WTC11 (cell line): Measurements from ENCODE around the gene EDDM3A. TPM values are rescaled to one million over a fixed set of nuclear protein-coding genes. Genes with fewer than 3 reads are reported as not detected.

Source experiments
- ATAC-seq: fragments of 200-7000 bp; cut with Tn5 transposase; 2 replicates; pipeline ENCODE4 v1.10.0; 2021; ENCODE audit warnings: mild to moderate bottlenecking, moderate library complexity
- CTCF ChIA-PET: fragments of 300-600 bp; sonication (Branson Sonifier 250); formaldehyde crosslinking; loops from one replicate; lab custom pipeline; 2021; ENCODE audit warnings: antibody characterized with exemption; lab: Charles Lee
- POLR2A ChIA-PET: fragments of 350-600 bp; sonication (Branson Sonifier 250); formaldehyde crosslinking; loops from one replicate; lab custom pipeline; 2021; ENCODE audit warnings: antibody characterized with exemption; lab: Charles Lee
- DNase-seq: peaks from one replicate; pipeline ENCODE4 v3.0.0; 2021; ENCODE audit warnings: low spot score
- H3K27ac Mint-ChIP-seq: 2 replicates; pipeline ENCODE4 v1.8.0; 2021; ENCODE audit warnings: mixed read lengths
- H3K27me3 Mint-ChIP-seq: 2 replicates; pipeline ENCODE4 v1.8.0; 2021; ENCODE audit warnings: low read depth, mild to moderate bottlenecking, moderate library complexity, mixed read lengths
- H3K36me3 Mint-ChIP-seq: 2 replicates; pipeline ENCODE4 v1.8.0; 2021; ENCODE audit warnings: mixed read lengths
- H3K4me1 Mint-ChIP-seq: 2 replicates; pipeline ENCODE4 v1.8.0; 2022; ENCODE audit warnings: mixed read lengths
- H3K4me3 Mint-ChIP-seq: 2 replicates; pipeline ENCODE4 v1.8.0; 2021; ENCODE audit warnings: mild to moderate bottlenecking, moderate library complexity, mixed read lengths
- H3K9me3 Mint-ChIP-seq: 2 replicates; pipeline ENCODE4 v1.8.0; 2021; ENCODE audit warnings: mixed read lengths
- JAZF1 ChIP-seq: fragments of 250-450 bp; sonication (Bioruptor Pico); IDR thresholded peaks from 2 replicates; pipeline ENCODE4 v1.9.0; 2021; ENCODE audit warnings: moderate library complexity, mild to moderate bottlenecking, inconsistent platforms
- KAT7 ChIP-seq: sonication (generic); formaldehyde crosslinking; IDR thresholded peaks from 2 replicates; pipeline ENCODE4 v1.8.1; 2023; ENCODE audit warnings: missing genetic modification reagents, mild to moderate bottlenecking, borderline replicate concordance
- MLX ChIP-seq: sonication (generic); formaldehyde crosslinking; IDR thresholded peaks from 2 replicates; pipeline ENCODE4 v1.8.1; 2023; ENCODE audit warnings: mild to moderate bottlenecking, missing genetic modification reagents, moderate library complexity
- RORB ChIP-seq: fragments of 250-450 bp; sonication (Bioruptor Pico); IDR thresholded peaks from 2 replicates; pipeline ENCODE4 v1.9.0; 2021; ENCODE audit warnings: mild to moderate bottlenecking
- TCF7 ChIP-seq: sonication (generic); formaldehyde crosslinking; IDR thresholded peaks from 2 replicates; pipeline ENCODE4 v1.8.0; 2022; ENCODE audit warnings: mild to moderate bottlenecking, low read depth, missing genetic modification reagents, moderate library complexity
- total RNA-seq: library from RNA; stranded (reverse); gene quantifications from 3 replicates; pipeline ENCODE4 v1.2.3, GENCODE V29; 2021

Gene EDDM3A
- total RNA-seq, 1 experiment from 2014 or later: 0.20 TPM

DNA sequence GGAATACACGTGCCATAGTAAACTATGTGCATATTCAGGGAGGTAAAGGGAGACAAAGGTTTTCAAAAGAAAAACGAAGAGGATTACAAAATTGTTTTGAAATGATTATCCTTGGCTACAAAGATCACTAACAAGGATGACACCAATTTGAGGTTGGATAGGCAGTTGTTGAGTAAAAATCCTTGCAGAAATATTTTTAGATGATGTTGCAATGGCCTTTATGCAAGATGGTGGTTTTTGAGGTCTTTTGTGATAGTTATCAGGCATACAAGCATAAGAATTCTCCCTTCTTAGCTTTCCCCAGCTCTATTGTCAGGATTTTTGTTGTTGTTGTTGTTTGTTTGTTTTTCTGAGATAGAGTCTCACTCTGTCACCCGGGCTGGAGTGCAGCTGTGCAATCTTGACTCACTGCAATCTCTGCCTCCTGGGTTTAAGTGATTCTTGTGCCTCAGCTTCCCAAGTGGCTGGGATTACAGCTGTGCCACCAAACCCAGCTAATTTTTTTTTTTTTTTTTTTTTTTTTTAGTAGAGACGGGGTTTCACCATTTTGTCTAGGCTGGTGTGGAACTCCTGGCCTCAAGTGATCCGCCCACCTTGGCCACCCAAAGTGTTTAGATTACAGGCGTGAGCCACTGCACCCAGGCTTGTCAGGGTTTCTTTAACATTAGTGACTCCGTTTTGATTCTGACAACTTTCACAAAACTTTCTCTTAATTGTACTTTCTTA lies 49.1 kb downstream of the EDDM3A start (continued):
- no peak for TF ChIP-seq MLX

DNA sequence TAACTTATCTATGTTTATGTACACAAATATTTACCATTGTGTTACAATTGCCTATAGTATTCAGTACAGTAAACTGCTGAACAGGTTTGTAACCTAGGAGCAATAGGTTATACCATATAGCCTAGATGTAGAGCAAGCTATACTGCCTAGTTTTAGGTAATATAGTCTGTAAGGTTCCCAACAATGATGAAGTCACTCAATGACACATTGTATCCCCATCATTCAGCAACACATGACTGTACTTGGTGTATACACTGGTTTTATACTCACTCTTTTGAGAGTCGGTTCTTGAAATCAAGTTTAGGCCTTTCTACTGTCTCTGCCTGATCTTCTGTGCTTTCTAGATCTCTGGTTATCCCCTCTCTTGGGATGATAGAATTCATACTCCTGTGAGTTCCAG lies 51.5 kb downstream of the EDDM3A start:
- no peaks in the 10 kb centered on the region; the same call in 1 of the 2 replicates for H3K27me3 Mint-ChIP-seq
- no peaks in the 10 kb centered on the region for H3K36me3 Mint-ChIP-seq
- ATAC-seq: no peak
- no peak overlapping the region for H3K27ac Mint-ChIP-seq
- POLR2A ChIA-PET: no interaction called here
- CTCF ChIA-PET: interaction anchor here (1.2 kb wide), 1 partner anchor 60 kb away, joined by 4 read pairs; no protein-coding TSS in a partner anchor
- no peaks in the 10 kb centered on the region for H3K9me3 Mint-ChIP-seq
- H3K4me3 Mint-ChIP-seq: no peak overlapping the region
- no peak for TF ChIP-seq TCF7
- TF ChIP-seq KAT7: no peak
- no peak for TF ChIP-seq JAZF1 (CRISPR knock-in tag)
- TF ChIP-seq RORB (CRISPR knock-in tag): no peak
- TF ChIP-seq, all 79 proteins: peak for 0
- peaks cover 45% of the 10 kb centered on the region for H3K4me1 Mint-ChIP-seq
- DNase-seq: no peak

Other genes with a start within 250 kb of the EDDM3A start
- gene RNASE10, start 240.3 kb upstream of the EDDM3A start, total RNA-seq: 0.82 to 1.2 TPM (median 1.0 TPM) in 3 replicates
- gene RNASE9, start 184.8 kb upstream of the EDDM3A start, total RNA-seq: 0.14 TPM in 1 of 3 replicates, not detected in the others
- not detected in 3 replicates for gene RNASE11, start 157.9 kb upstream of the EDDM3A start, total RNA-seq
- gene RNASE12, start 154.5 kb upstream of the EDDM3A start, total RNA-seq: not detected in 3 replicates
- gene OR6S1, start 104.2 kb upstream of the EDDM3A start, total RNA-seq: not detected in 3 replicates
- 1.0 to 2.8 TPM (median 2.4 TPM) in 3 replicates for gene RNASE4, start 61.3 kb upstream of the EDDM3A start, total RNA-seq
- gene ANG, start 57.1 kb upstream of the EDDM3A start, total RNA-seq: 4.8 to 5.2 TPM (median 4.9 TPM) in 3 replicates
- gene EDDM3B, start 22.5 kb downstream of the EDDM3A start, total RNA-seq: not detected in 3 replicates
- 0.18 to 0.37 TPM (median 0.18 TPM) in 3 replicates for gene RNASE6, start 35.4 kb downstream of the EDDM3A start, total RNA-seq
- gene RNASE1, start 57.0 kb downstream of the EDDM3A start, total RNA-seq: 3.4 to 6.2 TPM (median 4.7 TPM) in 3 replicates
- gene RNASE3, start 145.5 kb downstream of the EDDM3A start, total RNA-seq: not detected in 3 replicates
- not detected in 3 replicates for gene RNASE2, start 209.6 kb downstream of the EDDM3A start, total RNA-seq
- gene METTL17, start 244.1 kb downstream of the EDDM3A start, total RNA-seq: 79.5 to 98.1 TPM (median 90.8 TPM) in 3 replicates